Measurements from ENCODE around the gene OR10T2. TPM values are rescaled to one million over a fixed set of nuclear protein-coding genes. Genes with fewer than 3 reads are reported as not detected.

The OR10T2 gene
- total and polyA plus RNA-seq, 2 of the 13 experiments (the other 11 are each of a cell fraction or from before 2014, with no cell fraction given): not detected

DNA sequence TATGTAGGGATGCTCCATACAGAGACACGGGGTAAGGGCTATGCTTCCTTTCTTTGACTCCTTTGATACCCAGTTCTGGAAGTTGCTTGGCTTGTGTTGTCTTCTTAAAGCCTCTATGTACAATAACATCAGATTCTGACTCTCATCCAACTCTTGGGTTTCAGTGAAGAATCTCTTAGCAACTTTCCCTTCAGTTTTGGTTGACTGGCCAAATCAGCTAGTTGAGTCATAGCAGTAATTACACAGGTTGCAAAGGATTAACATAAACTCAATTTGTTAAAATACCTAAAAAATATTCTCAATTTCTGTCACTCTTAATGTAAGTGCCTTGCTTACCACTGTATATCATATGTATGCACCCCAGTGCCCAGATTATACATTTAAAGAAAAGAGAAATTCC is 36.3 kb downstream of the OR10T2 start (continued):
- TF ChIP-seq, protein P1, sequence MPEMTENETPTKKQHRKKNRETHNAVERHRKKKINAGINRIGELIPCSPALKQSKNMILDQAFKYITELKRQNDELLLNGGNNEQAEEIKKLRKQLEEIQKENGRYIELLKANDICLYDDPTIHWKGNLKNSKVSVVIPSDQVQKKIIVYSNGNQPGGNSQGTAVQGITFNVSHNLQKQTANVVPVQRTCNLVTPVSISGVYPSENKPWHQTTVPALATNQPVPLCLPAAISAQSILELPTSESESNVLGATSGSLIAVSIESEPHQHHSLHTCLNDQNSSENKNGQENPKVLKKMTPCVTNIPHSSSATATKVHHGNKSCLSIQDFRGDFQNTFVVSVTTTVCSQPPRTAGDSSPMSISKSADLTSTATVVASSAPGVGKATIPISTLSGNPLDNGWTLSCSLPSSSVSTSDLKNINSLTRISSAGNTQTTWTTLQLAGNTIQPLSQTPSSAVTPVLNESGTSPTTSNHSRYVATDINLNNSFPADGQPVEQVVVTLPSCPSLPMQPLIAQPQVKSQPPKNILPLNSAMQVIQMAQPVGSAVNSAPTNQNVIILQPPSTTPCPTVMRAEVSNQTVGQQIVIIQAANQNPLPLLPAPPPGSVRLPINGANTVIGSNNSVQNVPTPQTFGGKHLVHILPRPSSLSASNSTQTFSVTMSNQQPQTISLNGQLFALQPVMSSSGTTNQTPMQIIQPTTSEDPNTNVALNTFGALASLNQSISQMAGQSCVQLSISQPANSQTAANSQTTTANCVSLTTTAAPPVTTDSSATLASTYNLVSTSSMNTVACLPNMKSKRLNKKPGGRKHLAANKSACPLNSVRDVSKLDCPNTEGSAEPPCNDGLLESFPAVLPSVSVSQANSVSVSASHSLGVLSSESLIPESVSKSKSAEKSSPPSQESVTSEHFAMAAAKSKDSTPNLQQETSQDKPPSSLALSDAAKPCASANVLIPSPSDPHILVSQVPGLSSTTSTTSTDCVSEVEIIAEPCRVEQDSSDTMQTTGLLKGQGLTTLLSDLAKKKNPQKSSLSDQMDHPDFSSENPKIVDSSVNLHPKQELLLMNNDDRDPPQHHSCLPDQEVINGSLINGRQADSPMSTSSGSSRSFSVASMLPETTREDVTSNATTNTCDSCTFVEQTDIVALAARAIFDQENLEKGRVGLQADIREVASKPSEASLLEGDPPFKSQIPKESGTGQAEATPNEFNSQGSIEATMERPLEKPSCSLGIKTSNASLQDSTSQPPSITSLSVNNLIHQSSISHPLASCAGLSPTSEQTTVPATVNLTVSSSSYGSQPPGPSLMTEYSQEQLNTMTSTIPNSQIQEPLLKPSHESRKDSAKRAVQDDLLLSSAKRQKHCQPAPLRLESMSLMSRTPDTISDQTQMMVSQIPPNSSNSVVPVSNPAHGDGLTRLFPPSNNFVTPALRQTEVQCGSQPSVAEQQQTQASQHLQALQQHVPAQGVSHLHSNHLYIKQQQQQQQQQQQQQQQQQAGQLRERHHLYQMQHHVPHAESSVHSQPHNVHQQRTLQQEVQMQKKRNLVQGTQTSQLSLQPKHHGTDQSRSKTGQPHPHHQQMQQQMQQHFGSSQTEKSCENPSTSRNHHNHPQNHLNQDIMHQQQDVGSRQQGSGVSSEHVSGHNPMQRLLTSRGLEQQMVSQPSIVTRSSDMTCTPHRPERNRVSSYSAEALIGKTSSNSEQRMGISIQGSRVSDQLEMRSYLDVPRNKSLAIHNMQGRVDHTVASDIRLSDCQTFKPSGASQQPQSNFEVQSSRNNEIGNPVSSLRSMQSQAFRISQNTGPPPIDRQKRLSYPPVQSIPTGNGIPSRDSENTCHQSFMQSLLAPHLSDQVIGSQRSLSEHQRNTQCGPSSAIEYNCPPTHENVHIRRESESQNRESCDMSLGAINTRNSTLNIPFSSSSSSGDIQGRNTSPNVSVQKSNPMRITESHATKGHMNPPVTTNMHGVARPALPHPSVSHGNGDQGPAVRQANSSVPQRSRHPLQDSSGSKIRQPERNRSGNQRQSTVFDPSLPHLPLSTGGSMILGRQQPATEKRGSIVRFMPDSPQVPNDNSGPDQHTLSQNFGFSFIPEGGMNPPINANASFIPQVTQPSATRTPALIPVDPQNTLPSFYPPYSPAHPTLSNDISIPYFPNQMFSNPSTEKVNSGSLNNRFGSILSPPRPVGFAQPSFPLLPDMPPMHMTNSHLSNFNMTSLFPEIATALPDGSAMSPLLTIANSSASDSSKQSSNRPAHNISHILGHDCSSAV (CRISPR knock-in tag; IDR thresholded peaks at IDR 0.05; ENCODE audit: borderline replicate concordance): no peak
- no peak for TF ChIP-seq SIN3A (IDR thresholded peaks at IDR 0.05; ENCODE audit: borderline replicate concordance, low read depth, low read length)

DNA sequence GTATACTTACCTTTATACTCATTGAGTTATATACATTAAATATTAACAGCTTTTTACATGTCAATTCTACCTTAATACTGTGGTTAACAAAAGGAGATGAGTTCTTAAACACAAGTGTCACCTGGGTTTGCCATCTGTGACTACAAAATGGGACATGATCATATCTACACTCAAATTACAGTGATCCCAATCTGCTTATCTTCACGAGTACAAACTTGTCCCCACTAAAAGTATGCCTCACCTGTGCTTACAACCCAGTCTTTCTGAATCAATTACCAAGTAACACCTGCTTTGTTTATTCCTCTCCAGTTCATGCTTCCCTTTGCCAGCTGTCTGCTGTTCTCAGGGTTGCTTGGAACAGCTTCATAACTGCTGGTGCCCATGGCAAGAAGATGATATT is 36.8 kb downstream of the OR10T2 start:
- no peak overlapping the region for H3K4me2 ChIP-seq (ENCODE audit: low read depth, low read length)
- intact Hi-C loops (cut with micrococcal nuclease; ENCODE audit: unreplicated experiment) (no loop called here), in situ Hi-C loops (cut with HindIII; ENCODE audit: extremely low pct_ligation_motif_present, low pct_unique_long_range_greater_than_20kb) (no loop called here)
- WGBS (ENCODE audit: low lambda C conversion rate): 6% methylated on average over 1 of the region's 1 CpG
- FAIRE-seq (no peak), ATAC-seq (no peak), DNase-seq (ENCODE audit: low spot score) (no peak)
- H3K4me1 ChIP-seq (ENCODE audit: insufficient read depth, low read length): no peaks in the 10 kb centered on the region
- no peak overlapping the region for H3K9ac ChIP-seq (ENCODE audit: insufficient read depth, low read depth, low read length)
- H3K36me3 ChIP-seq (replicated peaks in 1 of 2; ENCODE audit: control insufficient read depth in 1 of 2, insufficient read depth in 2 of 2, low read length in 2 of 2): no peaks in the 10 kb centered on the region
- no peaks in the 10 kb centered on the region for H3K27me3 ChIP-seq (ENCODE audit: control insufficient read depth in 1 of 2, insufficient read depth in 2 of 2, low read length in 2 of 2)
- no peaks in the 10 kb centered on the region for H3K79me2 ChIP-seq (ENCODE audit: insufficient read depth, low read length)
- H4K20me1 ChIP-seq (ENCODE audit: insufficient read depth, low read length): no peaks in the 10 kb centered on the region
- no peak overlapping the region for H3K4me3 ChIP-seq (replicated peaks in 1 of 3; ENCODE audit: insufficient read depth in 1 of 3, low read depth in 2 of 3, low read length in 3 of 3)
- BruUV-seq (replicated peaks): no TSS peak
- ChIA-PET POLR2A (no interaction called here), CTCF (ENCODE audit: low intra/inter-chr PET ratio, low total read pairs) (no interaction called here)
- H2AFZ ChIP-seq (ENCODE audit: low read length): no peak overlapping the region
- peaks cover 71% of the 10 kb centered on the region for H3K9me3 ChIP-seq (ENCODE audit: low read length)
- no peak overlapping the region for H3K27ac ChIP-seq (ENCODE audit: extremely low read length, insufficient read depth, low read length)
- TF ChIP-seq ZBTB1 (CRISPR knock-in tag; IDR thresholded peaks at IDR 0.05; ENCODE audit: borderline replicate concordance): no peak
- TF ChIP-seq ZNF766 (CRISPR knock-in tag; IDR thresholded peaks at IDR 0.05; ENCODE audit: borderline replicate concordance): no peak
- TF ChIP-seq ADNP (CRISPR knock-in tag; IDR thresholded peaks at IDR 0.05): no peak
- no peak for TF ChIP-seq MIXL1 (CRISPR knock-in tag; IDR thresholded peaks at IDR 0.05)
- TF ChIP-seq CEBPB (IDR thresholded peaks at IDR 0.05; ENCODE audit: borderline replicate concordance, low read depth, low read length): no peak
- TF ChIP-seq ZBTB7B (CRISPR knock-in tag; IDR thresholded peaks at IDR 0.05): no peak
- no peak for TF ChIP-seq MIER3 (CRISPR knock-in tag; IDR thresholded peaks at IDR 0.05; ENCODE audit: borderline replicate concordance)
- TF ChIP-seq, protein P2, sequence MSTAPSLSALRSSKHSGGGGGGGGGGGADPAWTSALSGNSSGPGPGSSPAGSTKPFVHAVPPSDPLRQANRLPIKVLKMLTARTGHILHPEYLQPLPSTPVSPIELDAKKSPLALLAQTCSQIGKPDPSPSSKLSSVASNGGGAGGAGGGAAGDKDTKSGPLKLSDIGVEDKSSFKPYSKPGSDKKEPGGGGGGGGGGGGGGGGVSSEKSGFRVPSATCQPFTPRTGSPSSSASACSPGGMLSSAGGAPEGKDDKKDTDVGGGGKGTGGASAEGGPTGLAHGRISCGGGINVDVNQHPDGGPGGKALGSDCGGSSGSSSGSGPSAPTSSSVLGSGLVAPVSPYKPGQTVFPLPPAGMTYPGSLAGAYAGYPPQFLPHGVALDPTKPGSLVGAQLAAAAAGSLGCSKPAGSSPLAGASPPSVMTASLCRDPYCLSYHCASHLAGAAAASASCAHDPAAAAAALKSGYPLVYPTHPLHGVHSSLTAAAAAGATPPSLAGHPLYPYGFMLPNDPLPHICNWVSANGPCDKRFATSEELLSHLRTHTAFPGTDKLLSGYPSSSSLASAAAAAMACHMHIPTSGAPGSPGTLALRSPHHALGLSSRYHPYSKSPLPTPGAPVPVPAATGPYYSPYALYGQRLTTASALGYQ (CRISPR knock-in tag; IDR thresholded peaks at IDR 0.05): no peak
- no peak for TF ChIP-seq HNRNPLL (IDR thresholded peaks at IDR 0.05; ENCODE audit: low read depth, low read length, poor library complexity, severe bottlenecking)
- no peak for TF ChIP-seq ZNF781 (CRISPR knock-in tag; IDR thresholded peaks at IDR 0.05; ENCODE audit: borderline replicate concordance, not compliant biosample characterization)
- TF ChIP-seq, protein P3, sequence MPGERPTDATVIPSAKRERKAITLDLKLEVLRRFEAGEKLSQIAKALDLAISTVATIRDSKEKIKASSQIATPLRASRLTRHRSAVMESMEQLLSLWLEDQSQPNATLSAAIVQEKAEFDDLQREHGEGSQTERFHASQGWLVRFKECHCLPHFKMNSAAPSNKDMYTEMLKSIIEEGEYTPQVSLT (CRISPR knock-in tag; IDR thresholded peaks at IDR 0.05; ENCODE audit: borderline replicate concordance, low read depth): no peak
- TF ChIP-seq ZNF788 (CRISPR knock-in tag; IDR thresholded peaks at IDR 0.05; ENCODE audit: borderline replicate concordance): no peak

Measured in HepG2 (cell line).